Measurements from ENCODE around the gene HES7. TPM values are rescaled to one million over a fixed set of nuclear protein-coding genes. Genes with fewer than 3 reads are reported as not detected.

Gene HES7
- total RNA-seq, 2 experiments from 2014 or later = 1.2 TPM

GRCh38 chr17:8144401-8145231 is 20.7 kb upstream of the HES7 start:
- CTCF ChIA-PET = interaction anchor here (0.9 kb wide), 1 partner anchor 35 kb away, joined by 3 read pairs; no protein-coding TSS in a partner anchor
- ATAC-seq (no peak), DNase-seq (no peak)
- Mint-ChIP-seq H3K27me3 (no peaks in the 10 kb centered on the region), H3K27ac (no peak overlapping the region), H3K9me3 (ENCODE audit: low read depth) (no peaks in the 10 kb centered on the region), H3K4me1 (no peaks in the 10 kb centered on the region), H3K36me3 (peaks cover 30% of the 10 kb centered on the region), H3K4me3 (no peak overlapping the region)

- Mint-ChIP-seq H3K9me3 (ENCODE audit: low read depth) (no peaks in the 10 kb centered on the region), H3K4me1 (no peaks in the 10 kb centered on the region), H3K36me3 (peaks cover 30% of the 10 kb centered on the region), H3K27ac (no peak overlapping the region), H3K27me3 (no peaks in the 10 kb centered on the region), H3K4me3 (no peak overlapping the region)
- ATAC-seq (no peak), DNase-seq (no peak)
- CTCF ChIA-PET = no interaction called here
These were observed 19.9 kb upstream of the HES7 start for GRCh38 chr17:8143581-8144400.

GRCh38 chr17:8142887-8143580 is 19.1 kb upstream of the HES7 start:
- H3K27ac Mint-ChIP-seq = no peak overlapping the region
- H3K36me3 Mint-ChIP-seq = peaks cover 24% of the 10 kb centered on the region
- no peaks in the 10 kb centered on the region for H3K9me3 Mint-ChIP-seq (ENCODE audit: low read depth)
- CTCF ChIA-PET = no interaction called here
- no peak for DNase-seq
- no peak for ATAC-seq
- no peaks in the 10 kb centered on the region for H3K27me3 Mint-ChIP-seq
- no peak overlapping the region for H3K4me3 Mint-ChIP-seq
- H3K4me1 Mint-ChIP-seq = no peaks in the 10 kb centered on the region

GRCh38 chr17:8142158-8142886 is 18.4 kb upstream of the HES7 start:
- no peak overlapping the region for H3K27ac Mint-ChIP-seq
- CTCF ChIA-PET = interaction anchor here (5.0 to 5.9 kb wide), 3 partner anchors 10 to 23 kb away, joined by 47 to 92 read pairs (median 52); partner anchors contain the start of genes ALOXE3, PER1 and VAMP2

GRCh38 chr17:8141741-8142140 is 17.8 kb upstream of the HES7 start:
- DNase-seq (no peak), ATAC-seq (no peak)
- Mint-ChIP-seq H3K36me3 (peaks cover 19% of the 10 kb centered on the region), H3K27me3 (peaks cover 2% of the 10 kb centered on the region), H3K4me1 (peaks cover 1% of the 10 kb centered on the region), H3K27ac (no peak overlapping the region), H3K4me3 (no peak overlapping the region), H3K9me3 (ENCODE audit: low read depth) (no peaks in the 10 kb centered on the region)
- CTCF ChIA-PET = interaction anchor here (5.0 to 5.9 kb wide), 3 partner anchors 10 to 23 kb away, joined by 47 to 92 read pairs (median 52); partner anchors contain the start of genes ALOXE3, PER1 and VAMP2

More at GRCh38 chr17:8142158-8142886, 18.4 kb upstream of the HES7 start:
- H3K4me3 Mint-ChIP-seq = no peak overlapping the region
- H3K36me3 Mint-ChIP-seq = peaks cover 22% of the 10 kb centered on the region
- DNase-seq (no peak), ATAC-seq (no peak)
- no peaks in the 10 kb centered on the region for H3K27me3 Mint-ChIP-seq
- no peaks in the 10 kb centered on the region for H3K4me1 Mint-ChIP-seq
- no peaks in the 10 kb centered on the region for H3K9me3 Mint-ChIP-seq (ENCODE audit: low read depth)

GRCh38 chr17:8141045-8141444 is 17.1 kb upstream of the HES7 start:
- Mint-ChIP-seq H3K27ac (no peak overlapping the region), H3K36me3 (peaks cover 13% of the 10 kb centered on the region), H3K9me3 (ENCODE audit: low read depth) (no peaks in the 10 kb centered on the region), H3K27me3 (peaks cover 3% of the 10 kb centered on the region), H3K4me3 (no peak overlapping the region), H3K4me1 (peaks cover 2% of the 10 kb centered on the region)
- ATAC-seq (no peak), DNase-seq (no peak)
- CTCF ChIA-PET = interaction anchor here (0.9 to 5.9 kb wide), 5 partner anchors 11 to 108 kb away, joined by 3 to 92 read pairs (median 47); partner anchors contain the start of genes ALOXE3, PER1, PFAS and VAMP2

GRCh38 chr17:8140065-8141029 is 16.4 kb upstream of the HES7 start:
- CTCF ChIA-PET = interaction anchor here (0.8 to 5.9 kb wide), 11 partner anchors 12 to 804 kb away, joined by 3 to 92 read pairs (median 17); partner anchors contain the start of genes ACAP1, ALOXE3, CTC1 and HES7
- Mint-ChIP-seq H3K9me3 (ENCODE audit: low read depth) (no peaks in the 10 kb centered on the region), H3K4me1 (peaks cover 2% of the 10 kb centered on the region), H3K36me3 (peaks cover 11% of the 10 kb centered on the region), H3K4me3 (no peak overlapping the region), H3K27me3 (peaks cover 3% of the 10 kb centered on the region), H3K27ac (no peak overlapping the region)
- ATAC-seq (no peak), DNase-seq (no peak)

- DNase-seq (peak; percentile 98), ATAC-seq (peak; percentile 95)
- Mint-ChIP-seq H3K27ac (no peak overlapping the region), H3K9me3 (ENCODE audit: low read depth) (no peaks in the 10 kb centered on the region), H3K4me3 (no peak overlapping the region), H3K36me3 (peaks cover 9% of the 10 kb centered on the region), H3K27me3 (peaks cover 5% of the 10 kb centered on the region), H3K4me1 (peaks cover 2% of the 10 kb centered on the region)
- CTCF ChIA-PET = interaction anchor here (0.8 to 5.9 kb wide), 26 partner anchors 9 to 237 kb away, joined by 3 to 92 read pairs (median 6); partner anchors contain the start of genes ALOXE3, AURKB, CTC1 and HES7
These were observed 14.9 kb upstream of the HES7 start for GRCh38 chr17:8138672-8139371.

GRCh38 chr17:8138374-8138671 is 14.4 kb upstream of the HES7 start:
- Mint-ChIP-seq H3K27ac (no peak overlapping the region), H3K4me3 (no peak overlapping the region), H3K36me3 (peaks cover 7% of the 10 kb centered on the region), H3K27me3 (peaks cover 5% of the 10 kb centered on the region), H3K4me1 (peaks cover 2% of the 10 kb centered on the region), H3K9me3 (ENCODE audit: low read depth) (no peaks in the 10 kb centered on the region)
- no peak for DNase-seq
- CTCF ChIA-PET = interaction anchor here (0.8 to 5.9 kb wide), 30 partner anchors 8 to 237 kb away, joined by 3 to 92 read pairs (median 5); partner anchors contain the start of genes ALOXE3, AURKB, CTC1 and HES7
- ATAC-seq = no peak

GRCh38 chr17:8137645-8138373 is 13.9 kb upstream of the HES7 start:
- peaks cover 7% of the 10 kb centered on the region for H3K36me3 Mint-ChIP-seq
- H3K9me3 Mint-ChIP-seq (ENCODE audit: low read depth) = no peaks in the 10 kb centered on the region
- H3K4me3 Mint-ChIP-seq = no peak overlapping the region
- peaks cover 2% of the 10 kb centered on the region for H3K4me1 Mint-ChIP-seq
- no peak overlapping the region for H3K27ac Mint-ChIP-seq
- ATAC-seq = no peak
- DNase-seq = no peak
- CTCF ChIA-PET = interaction anchor here (0.8 to 5.9 kb wide), 23 partner anchors 8 to 163 kb away, joined by 3 to 92 read pairs (median 7); partner anchors contain the start of genes ALOXE3, AURKB, CTC1 and HES7
- peaks cover 5% of the 10 kb centered on the region for H3K27me3 Mint-ChIP-seq

All from activated CD8-positive, alpha-beta memory T cell treated with anti-CD3 and anti-CD28 coated beads, Interleukin-2, amount 10 ng/mL, durations not matched to agents 7 days and 5 days (primary cell).